H1 (cell line): ENCODE measurements around the gene LYAR.

Experiments used
- BRCA1 ChIP-seq: IDR thresholded peaks from 2 replicates; pipeline ENCODE4 v1.6.1; 2012; ENCODE audit warnings: low read depth, low read length, improper control_type of control experiment
- CEBPB ChIP-seq: IDR thresholded peaks from 2 replicates; pipeline ENCODE4 v1.6.1; 2012; ENCODE audit warnings: low read depth, low read length
- NRF1 ChIP-seq: IDR thresholded peaks from 2 replicates; pipeline ENCODE4 v1.6.1; 2011; ENCODE audit warnings: mild to moderate bottlenecking, low read depth, low read length, improper control_type of control experiment
- RFX5 ChIP-seq: IDR thresholded peaks from 2 replicates; pipeline ENCODE4 v1.6.1; 2011; ENCODE audit warnings: low read depth, low read length, improper control_type of control experiment, borderline replicate concordance

DNA sequence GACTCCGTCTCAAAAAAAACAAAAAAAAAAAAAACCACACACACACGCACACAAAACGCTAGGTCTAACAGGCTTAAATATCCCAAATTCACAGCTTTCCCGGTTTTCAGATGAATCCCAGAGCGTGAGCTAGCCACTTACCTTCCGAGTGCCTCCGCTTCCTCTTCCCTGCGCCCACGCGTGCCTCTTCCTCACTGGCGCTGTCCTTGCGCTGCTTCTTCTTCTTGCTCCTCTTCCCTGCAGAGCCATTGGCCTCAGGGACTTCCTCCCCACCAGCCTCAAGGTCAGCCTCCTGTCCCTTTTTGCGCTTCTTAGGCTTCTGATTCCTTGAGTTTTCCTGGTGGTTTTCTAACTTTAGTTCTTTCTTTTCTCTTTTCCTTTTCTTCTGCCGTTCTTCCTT, 15.7 kb downstream of the LYAR start:
- TF ChIP-seq RFX5 (no peak), CEBPB (no peak), NRF1 (no peak), BRCA1 (no peak)
